HEK293 (cell line): ENCODE data around the gene CRYBB1.

ENCODE experiments used
- CTCF ChIA-PET: fragments of 350-600 bp; formaldehyde crosslinking; extraction: SDS; loops from one replicate; lab custom pipeline; 2021; ENCODE audit warnings: antibody characterized with exemption; lab: Yijun Ruan, JAX
- POLR2A ChIA-PET: fragments of 300-600 bp; formaldehyde crosslinking; extraction: SDS; loops from one replicate; lab custom pipeline; 2020; ENCODE audit warnings: antibody characterized with exemption, inconsistent platforms; lab: Yijun Ruan, JAX
- H3K27ac ChIP-seq: fragments of 200-500 bp; sonication (Bioruptor generic); 2 replicates; pipeline ENCODE4 v1.5.1; 2014; ENCODE audit warnings: low read depth, low read length, control low read depth, inconsistent platforms; ENCODE audit errors: extremely low read depth
- H3K36me3 ChIP-seq, 2 experiments: fragments of 200-500 bp in 1 of 2; sonication (Bioruptor generic) in 1 of 2; 1 replicate in 1 of 2; 2 replicates in 1 of 2; pipeline ENCODE4 v1.5.1; 2014 to 2017; ENCODE audit warnings: inconsistent platforms in 2 of 2, low read length in 2 of 2; ENCODE audit not compliant: control insufficient read depth in 2 of 2, insufficient read depth in 1 of 2
- H3K4me1 ChIP-seq: fragments of 200-500 bp; sonication (Bioruptor generic); 2 replicates; pipeline ENCODE4 v1.5.1; 2014; ENCODE audit warnings: mild to moderate bottlenecking, low read length, inconsistent platforms; ENCODE audit not compliant: control insufficient read depth, insufficient read depth
- H3K4me3 ChIP-seq: 2 replicates; pipeline ENCODE4 v1.5.1; 2011; ENCODE audit warnings: low read depth, mild to moderate bottlenecking, control low read depth, low read length, moderate library complexity
- H3K9me3 ChIP-seq: fragments of 200-500 bp; sonication (Bioruptor generic); 2 replicates; pipeline ENCODE4 v1.5.1; 2014; ENCODE audit warnings: low read depth, low read length, inconsistent platforms; ENCODE audit not compliant: control insufficient read depth, insufficient read depth
- AEBP2 ChIP-seq: fragments of 450-650 bp; formaldehyde crosslinking; IDR thresholded peaks from 2 replicates; pipeline ENCODE4 v1.5.1; 2016; ENCODE audit warnings: missing biosample characterization, missing genetic modification characterization, borderline replicate concordance
- EGR2 ChIP-seq: fragments of 450-650 bp; formaldehyde crosslinking; IDR thresholded peaks from 2 replicates; pipeline ENCODE4 v1.5.1; 2016; ENCODE audit warnings: low read depth, missing biosample characterization, missing genetic modification characterization
- HOXC10 ChIP-seq: sonication (generic); formaldehyde crosslinking; IDR thresholded peaks from 2 replicates; pipeline ENCODE4 v1.8.1; 2023; ENCODE audit warnings: mild to moderate bottlenecking, missing genetic modification reagents
- IKZF3 ChIP-seq: fragments of 450-650 bp; IDR thresholded peaks from 2 replicates; pipeline ENCODE4 v1.5.0; 2018; ENCODE audit warnings: missing biosample characterization, mild to moderate bottlenecking, missing genetic modification characterization, moderate library complexity
- KLF9 ChIP-seq: fragments of 450-650 bp; formaldehyde crosslinking; IDR thresholded peaks from 2 replicates; pipeline ENCODE4 v1.5.1; 2016; ENCODE audit warnings: missing biosample characterization, missing genetic modification characterization, low read depth
- MEIS1 ChIP-seq: sonication (generic); formaldehyde crosslinking; IDR thresholded peaks from 2 replicates; pipeline ENCODE4 v1.8.1; 2022; ENCODE audit warnings: missing genetic modification reagents, mild to moderate bottlenecking, borderline replicate concordance
- PRDM1 ChIP-seq: fragments of 450-650 bp; formaldehyde crosslinking; IDR thresholded peaks from 2 replicates; pipeline ENCODE4; 2016; ENCODE audit warnings: missing biosample characterization, missing genetic modification characterization
- PRDM6 ChIP-seq: fragments of 450-650 bp; formaldehyde crosslinking; IDR thresholded peaks from 2 replicates; pipeline ENCODE4 v1.5.1; 2017; ENCODE audit warnings: missing biosample characterization, missing genetic modification characterization
- SP7 ChIP-seq: fragments of 450-650 bp; formaldehyde crosslinking; IDR thresholded peaks from 2 replicates; pipeline ENCODE4 v1.5.1; 2016; ENCODE audit warnings: missing biosample characterization, missing genetic modification characterization
- WT1 ChIP-seq: fragments of 450-650 bp; formaldehyde crosslinking; IDR thresholded peaks from 2 replicates; pipeline ENCODE4 v1.5.1; 2016; ENCODE audit warnings: missing biosample characterization, missing genetic modification characterization
- ZBTB10 ChIP-seq: fragments of 450-650 bp; formaldehyde crosslinking; IDR thresholded peaks from 2 replicates; pipeline ENCODE4 v1.5.1; 2016; ENCODE audit warnings: missing biosample characterization, missing genetic modification characterization
- ZBTB21 ChIP-seq: fragments of 450-650 bp; formaldehyde crosslinking; IDR thresholded peaks from 2 replicates; pipeline ENCODE4 v1.5.1; 2017; ENCODE audit warnings: missing biosample characterization, missing genetic modification characterization
- ZFP37 ChIP-seq: fragments of 450-650 bp; formaldehyde crosslinking; IDR thresholded peaks from 2 replicates; pipeline ENCODE4 v1.5.1; 2016; ENCODE audit warnings: missing biosample characterization, missing genetic modification characterization
- ZNF121 ChIP-seq: fragments of 450-650 bp; formaldehyde crosslinking; IDR thresholded peaks from 2 replicates; pipeline ENCODE4 v1.5.1; 2016; ENCODE audit warnings: missing biosample characterization, missing genetic modification characterization
- ZNF138 ChIP-seq: fragments of 450-650 bp; formaldehyde crosslinking; IDR thresholded peaks from 2 replicates; pipeline ENCODE4 v1.5.1; 2016; ENCODE audit warnings: missing biosample characterization, missing genetic modification characterization, borderline replicate concordance
- ZNF18 ChIP-seq: fragments of 450-650 bp; formaldehyde crosslinking; IDR thresholded peaks from 2 replicates; pipeline ENCODE4 v1.5.1; 2016; ENCODE audit warnings: missing biosample characterization, missing genetic modification characterization
- ZNF324 ChIP-seq: fragments of 450-650 bp; formaldehyde crosslinking; IDR thresholded peaks from 2 replicates; pipeline ENCODE4 v1.5.1; 2016; ENCODE audit warnings: missing biosample characterization, missing genetic modification characterization
- ZNF362 ChIP-seq: fragments of 450-650 bp; formaldehyde crosslinking; IDR thresholded peaks from 2 replicates; pipeline ENCODE4 v1.5.1; 2016; ENCODE audit warnings: missing biosample characterization, missing genetic modification characterization
- ZNF404 ChIP-seq: fragments of 450-650 bp; formaldehyde crosslinking; IDR thresholded peaks from 2 replicates; pipeline ENCODE4 v1.5.1; 2017; ENCODE audit warnings: missing biosample characterization, missing genetic modification characterization
- ZNF501 ChIP-seq: fragments of 450-650 bp; formaldehyde crosslinking; IDR thresholded peaks from 2 replicates; pipeline ENCODE4 v1.5.1; 2016; ENCODE audit warnings: missing biosample characterization, missing genetic modification characterization
- ZNF521 ChIP-seq: fragments of 450-650 bp; formaldehyde crosslinking; IDR thresholded peaks from 2 replicates; pipeline ENCODE4 v1.5.1; 2017; ENCODE audit warnings: missing biosample characterization, mild to moderate bottlenecking, missing genetic modification characterization
- ZNF580 ChIP-seq: fragments of 450-650 bp; formaldehyde crosslinking; IDR thresholded peaks from 2 replicates; pipeline ENCODE4 v1.5.1; 2016; ENCODE audit warnings: missing biosample characterization, missing genetic modification characterization
- ZNF768 ChIP-seq: fragments of 450-650 bp; formaldehyde crosslinking; IDR thresholded peaks from 2 replicates; pipeline ENCODE4 v1.5.1; 2018; ENCODE audit warnings: missing biosample characterization, mild to moderate bottlenecking, missing genetic modification characterization
- ZNF776 ChIP-seq: fragments of 450-650 bp; formaldehyde crosslinking; IDR thresholded peaks from 2 replicates; pipeline ENCODE4 v1.5.0; 2017; ENCODE audit warnings: missing biosample characterization, missing genetic modification characterization, borderline replicate concordance
- ZXDB ChIP-seq: fragments of 450-650 bp; formaldehyde crosslinking; IDR thresholded peaks from 2 replicates; pipeline ENCODE4 v1.5.1; 2016; ENCODE audit warnings: missing biosample characterization, missing genetic modification characterization

Gene CRYBB1

GRCh38 chr22:26658161-26658560 lies 40.3 kb upstream of the CRYBB1 start:
- no peaks in the 10 kb centered on the region for H3K9me3 ChIP-seq
- H3K27ac ChIP-seq, result no peak overlapping the region; the same call in 1 of the 2 replicates
- TF ChIP-seq ZNF324 (tag by site-specific recombination), result no peak
- peak; percentile 98 for TF ChIP-seq ZNF768 (tag by site-specific recombination)
- no peak for TF ChIP-seq ZBTB21 (tag by site-specific recombination)
- no peak for TF ChIP-seq ZFP37 (tag by site-specific recombination)
- TF ChIP-seq ZNF580 (tag by site-specific recombination), result peak; percentile 52; the same call in 1 of the 2 replicates
- no peak for TF ChIP-seq ZNF362 (tag by site-specific recombination)
- TF ChIP-seq WT1 (tag by site-specific recombination), result no peak
- no peak for TF ChIP-seq MEIS1 (CRISPR knock-in tag)
- no peak for TF ChIP-seq PRDM1 (tag by site-specific recombination)
- no peak for TF ChIP-seq ZNF121 (tag by site-specific recombination)
- TF ChIP-seq AEBP2 (tag by site-specific recombination), result no peak
- TF ChIP-seq ZBTB10 (tag by site-specific recombination), result no peak
- no peak for TF ChIP-seq IKZF3 (tag by site-specific recombination)
- TF ChIP-seq ZXDB (tag by site-specific recombination), result no peak
- TF ChIP-seq EGR2 (tag by site-specific recombination), result no peak
- TF ChIP-seq SP7 (tag by site-specific recombination), result no peak
- TF ChIP-seq ZNF501 (tag by site-specific recombination), result 0 out of 2 replicates have a peak, but pooled peaks have one; percentile 5
- ChIA-PET CTCF (interaction anchor here (0.6 kb wide), 1 partner anchor 68 kb away, joined by 3 read pairs; the partner anchor contains the start of gene TPST2), POLR2A (no interaction called here)
- peaks cover 3% of the 10 kb centered on the region; the same call in 1 of the 2 replicates for H3K4me1 ChIP-seq
- H3K36me3 ChIP-seq, result no peaks in the 10 kb centered on the region
- peak overlapping the region; percentile 32; the same call in 1 of the 2 replicates for H3K4me3 ChIP-seq

- ChIA-PET CTCF (interaction anchor here (0.8 to 2.0 kb wide), 2 partner anchors 9 to 17 kb away, joined by 3 to 7 read pairs; no protein-coding TSS in a partner anchor), POLR2A (interaction anchor here (0.6 kb wide), 1 partner anchor 1378 kb away, joined by 3 read pairs; no protein-coding TSS in a partner anchor)
- H3K4me3 ChIP-seq, result peak within 1 kb of the TSS; percentile 32
- H3K27ac ChIP-seq, result no peak within 1 kb of the TSS; the same call in 1 of the 2 replicates
- H3K9me3 ChIP-seq, result no peaks in the 10 kb centered on the region
- no peaks in the 10 kb centered on the region for H3K36me3 ChIP-seq
- peaks cover 3% of the 10 kb centered on the region; the same call in 1 of the 2 replicates for H3K4me1 ChIP-seq
- TF ChIP-seq ZNF18 (tag by site-specific recombination), result no peak
- TF ChIP-seq ZNF138 (tag by site-specific recombination), result no peak
- TF ChIP-seq ZNF521, result no peak
- no peak for TF ChIP-seq PRDM6
- TF ChIP-seq HOXC10 (CRISPR knock-in tag), result no peak
- TF ChIP-seq KLF9 (tag by site-specific recombination), result peak; percentile 37
- TF ChIP-seq ZNF776, result no peak
- no peak for TF ChIP-seq ZNF404 (tag by site-specific recombination)
Measured at GRCh38 chr22:26656891-26657851, 39.3 kb upstream of the CRYBB1 start, which contains the start of gene MIAT. Gene MIAT, plus strand, starts transcription at chr22:26657588.
